ENCODE measurements around the gene MAPKAPK2.
"Not testable (repeated sequence)": the region's sequence is repeated elsewhere in the genome, so short reads cannot be mapped to it uniquely, and the experiment has no call there.

The MAPKAPK2 gene

DNA sequence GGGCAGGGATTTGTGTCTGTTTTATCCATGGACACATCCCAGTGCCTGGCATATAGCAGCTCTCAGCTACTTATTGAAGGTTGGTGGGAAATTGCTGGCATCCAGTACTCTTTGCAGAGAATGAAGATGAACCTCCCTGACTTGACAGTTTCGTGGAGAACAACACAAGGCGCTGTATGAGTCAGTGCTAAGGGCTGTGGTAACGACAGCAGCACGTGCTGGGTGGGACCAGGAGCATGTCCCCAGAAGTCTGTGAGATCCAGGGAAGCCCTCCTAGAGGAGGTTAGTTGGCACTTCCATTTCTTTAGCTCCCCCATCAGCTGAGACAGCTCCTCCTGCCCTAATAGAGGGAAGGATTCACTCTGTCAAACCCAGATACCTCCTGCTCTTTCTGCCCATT, 60.0 kb downstream of the MAPKAPK2 start:
- DNase-seq (ENCODE audit: low spot score) = no peak

- no peak for DNase-seq (ENCODE audit: low spot score)
Observed at GRCh38 chr1:206745301-206745700, 60.6 kb downstream of the MAPKAPK2 start.

DNA sequence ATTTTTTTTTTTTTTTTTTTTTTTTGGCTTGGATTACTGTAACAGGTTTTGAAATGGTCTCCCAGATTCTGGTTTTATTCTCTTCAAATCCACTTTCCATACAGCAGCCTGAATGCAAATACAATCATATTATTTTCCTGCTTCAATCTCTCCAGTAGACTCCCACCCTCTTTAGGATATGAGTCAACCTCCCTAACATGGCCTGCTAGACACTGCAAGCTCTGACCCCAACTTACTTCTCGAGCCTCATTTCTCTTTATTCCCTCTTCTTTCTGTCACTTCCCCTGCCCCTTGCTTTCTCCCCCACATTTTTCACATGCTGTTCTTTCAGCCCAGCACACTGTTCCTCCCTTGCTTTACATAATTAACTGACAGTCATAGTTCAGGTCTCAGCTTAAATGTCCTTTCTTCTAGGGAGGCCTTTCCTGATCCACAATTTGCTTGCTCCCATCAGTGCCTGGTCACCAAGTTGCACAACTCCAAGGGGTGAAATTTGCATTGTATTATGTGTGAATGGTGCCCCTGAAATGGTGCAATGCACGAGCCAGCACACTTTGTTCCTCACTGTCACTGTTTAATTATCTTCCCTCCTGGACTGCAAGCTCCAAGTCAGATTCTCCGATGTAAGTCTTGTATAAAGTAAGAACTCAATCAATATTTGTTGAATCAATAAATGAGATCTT, 63.8 kb downstream of the MAPKAPK2 start:
- no peak for DNase-seq (ENCODE audit: low spot score)

DNA sequence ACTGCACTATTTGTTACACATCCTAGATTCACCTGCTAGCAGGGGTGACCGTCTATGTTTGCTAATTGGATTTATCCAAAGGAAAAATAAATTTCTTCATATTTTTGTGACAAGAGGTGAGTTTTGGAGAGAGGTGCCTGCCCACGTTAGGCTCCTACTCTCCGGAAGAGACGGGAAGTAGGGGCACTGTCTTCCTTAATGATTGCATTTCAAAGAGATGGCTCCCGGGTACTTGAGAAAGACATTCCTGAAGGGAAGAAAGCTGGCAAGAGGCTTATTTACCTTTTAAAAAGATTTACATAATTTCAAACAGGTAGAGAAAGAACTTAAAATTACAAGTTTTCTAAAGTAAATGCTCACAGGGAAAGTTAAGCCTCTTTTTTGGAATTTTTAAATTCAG, 67.2 kb downstream of the MAPKAPK2 start:
- no peak for DNase-seq (ENCODE audit: low spot score)

DNA sequence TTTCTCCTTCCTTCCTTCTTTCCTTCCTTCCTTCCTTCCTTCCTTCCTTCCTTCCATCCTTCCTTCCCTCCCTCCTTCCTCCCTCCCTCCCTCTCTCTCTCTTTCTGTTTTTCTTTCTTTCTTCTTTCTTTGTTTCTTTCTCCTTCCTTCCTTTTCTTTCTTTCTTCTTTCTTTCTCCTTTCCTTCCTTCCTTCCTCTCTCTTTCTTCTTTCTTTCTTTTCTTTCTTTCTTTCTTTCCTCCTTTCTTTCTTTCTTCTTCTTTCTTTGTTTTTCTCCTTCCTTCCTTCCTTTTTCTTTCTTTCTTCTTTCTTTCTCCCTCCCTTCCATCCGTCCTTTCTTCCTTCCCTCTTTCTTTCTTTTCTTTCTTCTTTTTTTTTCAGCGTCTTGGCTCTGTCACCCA, 67.8 kb downstream of the MAPKAPK2 start:
- no peak for DNase-seq (ENCODE audit: low spot score)

GRCh38 chr1:206753141-206753540, 68.4 kb downstream of the MAPKAPK2 start:
- no peak for DNase-seq (ENCODE audit: low spot score)

DNA sequence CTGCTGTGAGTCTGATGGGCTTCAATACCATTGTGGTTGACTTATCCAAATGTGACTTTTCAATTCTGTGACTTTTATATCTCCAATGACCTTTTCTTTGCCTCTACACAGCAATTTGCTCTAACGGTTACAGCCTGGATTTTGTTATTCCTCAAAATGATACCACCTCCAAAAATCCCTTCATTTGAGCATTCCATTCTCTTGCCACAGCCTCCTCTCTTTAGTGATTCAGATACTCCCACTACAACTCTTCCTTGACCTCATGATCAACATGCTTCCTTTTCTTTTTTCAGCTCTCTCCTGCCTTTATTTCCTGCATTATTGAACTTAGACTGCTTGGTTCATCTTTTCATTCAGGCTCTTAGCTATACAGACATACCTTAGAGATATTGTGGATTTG, 69.3 kb downstream of the MAPKAPK2 start:
- no peak for DNase-seq (ENCODE audit: low spot score)

- no peak for DNase-seq (ENCODE audit: low spot score)
Observed at GRCh38 chr1:206757524-206758266, 73.0 kb downstream of the MAPKAPK2 start.

DNA sequence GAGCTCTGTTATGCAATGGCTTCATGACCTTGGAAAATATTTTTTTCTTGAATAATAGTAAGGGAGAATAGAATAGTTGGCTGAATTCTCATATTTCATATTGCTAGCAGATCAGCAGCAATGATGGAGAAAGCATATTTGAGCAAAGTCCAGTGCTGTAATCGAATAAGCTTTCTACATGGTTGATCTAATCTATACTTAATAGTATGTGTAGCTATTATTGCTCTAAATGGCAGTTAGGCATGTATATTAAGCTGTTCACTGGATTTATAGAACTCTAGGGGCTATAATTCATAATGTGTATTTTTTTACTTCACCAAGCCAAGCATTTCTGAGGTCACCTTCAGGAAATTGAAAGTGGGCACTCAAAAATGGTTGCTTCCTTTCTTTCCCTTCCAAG, 75.9 kb downstream of the MAPKAPK2 start:
- no peak for DNase-seq (ENCODE audit: low spot score)

DNA sequence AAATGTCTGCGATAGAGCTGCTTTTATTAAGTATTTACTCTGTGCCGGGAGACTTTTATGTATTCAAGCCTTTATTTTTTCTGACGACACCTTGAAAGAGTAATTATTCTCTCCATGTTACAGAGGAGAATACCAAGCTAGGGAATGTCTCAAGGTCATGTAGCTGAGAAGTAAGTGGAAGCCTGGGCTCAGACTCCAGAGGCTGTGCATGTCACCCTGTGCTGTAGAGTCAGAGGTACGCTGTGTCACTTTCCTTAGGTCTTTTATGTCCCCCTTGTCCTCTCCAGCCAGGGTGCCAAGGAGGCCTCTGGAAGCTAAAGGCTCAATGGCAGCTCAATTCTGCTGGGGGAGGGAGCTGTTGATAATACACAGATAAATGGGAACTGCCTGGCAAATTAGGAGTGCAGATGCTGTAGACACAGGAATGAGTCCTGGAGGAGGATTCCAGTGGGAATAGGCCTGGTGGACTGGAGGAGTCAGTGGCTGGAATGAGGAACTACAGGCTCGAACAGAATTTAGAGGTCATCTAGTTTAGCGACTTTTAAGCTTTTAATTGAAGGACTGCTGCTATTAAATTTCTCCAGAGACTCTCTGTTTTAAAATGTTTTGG, 76.6 kb downstream of the MAPKAPK2 start:
- no peak for DNase-seq (ENCODE audit: low spot score)

- not testable (repeated sequence) for DNase-seq (ENCODE audit: low spot score)
Observed at GRCh38 chr1:206762741-206763364, 78.1 kb downstream of the MAPKAPK2 start.

GRCh38 chr1:206765771-206766170, 81.1 kb downstream of the MAPKAPK2 start:
- DNase-seq (ENCODE audit: low spot score) = not testable (repeated sequence)

- no peak for DNase-seq (ENCODE audit: low spot score)
Observed at GRCh38 chr1:206766251-206766856, 81.6 kb downstream of the MAPKAPK2 start.

DNA sequence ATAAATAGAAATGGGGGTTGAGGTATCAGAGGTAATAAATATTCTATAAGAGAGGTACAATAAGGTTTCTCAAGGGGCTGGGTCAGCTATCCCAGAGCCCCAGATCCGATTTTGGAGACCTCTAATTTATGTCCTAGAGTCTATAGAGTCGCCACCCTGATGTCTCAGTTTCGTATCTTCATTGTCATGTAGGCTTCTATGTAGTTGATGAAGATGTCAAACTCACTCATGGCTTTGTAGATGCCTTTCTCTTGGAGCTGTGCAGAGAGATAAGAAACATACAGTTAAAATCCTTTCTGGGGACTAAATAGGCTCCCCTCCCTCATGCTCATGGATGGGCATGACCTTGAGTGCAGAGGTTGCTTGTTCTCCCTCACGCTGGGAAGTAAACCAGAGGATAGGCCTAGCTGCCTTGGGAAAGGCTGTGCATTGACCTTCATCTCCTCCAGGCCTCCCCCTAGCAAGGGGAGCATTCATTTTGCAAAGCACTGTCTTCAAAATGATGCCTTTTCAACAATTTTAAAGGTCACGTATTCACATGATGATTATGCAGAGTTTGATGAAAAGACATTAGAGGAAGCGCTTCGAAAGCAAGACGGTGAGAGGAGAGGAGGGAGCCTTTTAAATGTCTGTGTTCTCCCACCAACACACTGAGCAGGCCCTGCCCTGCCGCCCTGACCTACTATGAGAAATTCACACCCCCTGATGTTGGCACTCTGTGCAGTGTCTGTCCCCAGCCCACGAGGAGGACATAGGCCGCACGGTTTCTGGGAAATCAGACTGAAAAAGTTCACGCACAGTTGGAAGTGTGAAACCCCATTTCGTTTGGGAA, 84.0 kb downstream of the MAPKAPK2 start:
- no peak for DNase-seq (ENCODE audit: low spot score)

- DNase-seq (ENCODE audit: low spot score) = no peak
Observed at GRCh38 chr1:206769304-206769731, 84.6 kb downstream of the MAPKAPK2 start.

DNA sequence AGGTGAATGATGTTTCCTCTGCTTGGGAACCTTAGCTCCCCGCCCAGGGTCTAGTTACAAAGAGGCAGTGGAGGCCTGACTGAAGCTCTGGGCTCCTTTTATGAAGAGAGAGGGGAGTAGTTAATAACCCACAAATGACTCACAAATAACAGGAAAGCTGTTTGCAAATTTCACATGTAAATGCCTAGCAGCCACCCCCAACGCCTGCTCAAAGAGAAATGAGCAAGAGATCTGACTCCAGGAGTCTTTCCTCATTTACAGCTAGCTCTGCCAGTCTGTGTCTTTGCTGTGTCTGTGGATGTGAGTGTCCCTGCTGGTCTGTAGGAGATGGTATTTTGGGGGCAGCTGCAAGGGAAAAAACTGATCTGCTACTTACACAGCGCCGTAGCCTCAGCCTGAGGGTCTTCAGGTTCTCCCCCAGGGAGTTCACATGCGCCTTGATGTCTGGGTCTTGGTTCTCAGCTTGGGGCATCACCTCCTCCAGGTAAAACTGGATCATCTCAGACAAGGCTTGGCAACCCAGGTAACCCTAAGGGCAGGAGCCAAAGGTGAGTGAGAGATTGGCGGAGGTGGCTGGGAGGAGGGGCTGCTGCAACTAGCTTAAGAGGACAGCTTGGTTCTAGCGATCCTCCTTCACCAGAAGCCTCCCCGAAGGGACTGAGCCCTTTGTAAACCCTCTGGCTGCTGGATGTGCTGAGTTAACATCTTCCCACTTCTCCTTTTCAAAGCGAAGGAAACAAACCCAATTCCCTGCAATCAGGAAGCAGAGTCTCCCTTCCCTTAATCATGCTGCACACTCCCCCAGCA, 86.0 kb downstream of the MAPKAPK2 start, which contains the start of gene IL19:
TSS of gene IL19 (plus strand) at position 243 of the 807 bp plus-strand sequence. CDS start 65,890 bp downstream, outside the sequence.
- no peak for DNase-seq (ENCODE audit: low spot score)

- DNase-seq (ENCODE audit: low spot score) = no peak
Observed at GRCh38 chr1:206771338-206771692, 86.6 kb downstream of the MAPKAPK2 start.

GRCh38 chr1:206772243-206772937, 87.7 kb downstream of the MAPKAPK2 start, which contains the start of gene IL10:
TSS of gene IL10 (minus strand) at chr1:206772494. CDS start at chr1:206772435, 59 bp downstream.
- DNase-seq (ENCODE audit: low spot score) = peak; percentile 40

- DNase-seq (ENCODE audit: low spot score) = peak; percentile 55
Observed at GRCh38 chr1:206774093-206774492, 89.4 kb downstream of the MAPKAPK2 start.

DNA sequence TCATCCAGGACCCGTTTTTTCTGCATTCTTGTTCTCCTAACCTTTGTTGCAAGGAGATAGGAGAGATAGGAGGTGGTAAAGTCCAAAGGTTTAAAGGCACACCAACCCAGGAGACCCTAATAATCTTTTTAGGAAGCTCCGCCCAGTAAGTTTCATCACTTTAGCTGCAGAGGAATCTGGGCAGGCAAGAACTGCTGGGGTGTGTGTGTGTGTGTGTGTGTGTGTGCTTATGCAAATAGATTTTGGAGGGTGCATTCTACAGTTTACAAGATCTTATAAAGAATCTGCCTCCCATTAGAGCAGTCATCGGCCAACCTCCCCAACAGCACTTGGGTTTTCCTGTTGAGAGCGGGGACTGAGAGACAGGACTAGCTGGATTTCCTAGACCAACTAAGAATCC, 91.5 kb downstream of the MAPKAPK2 start:
- DNase-seq (ENCODE audit: low spot score) = no peak

Data from left forelimb (tissue), 1 donor.